Stimulated activated CD4-positive, alpha-beta T cell treated with anti-CD3 and anti-CD28 coated beads, Interleukin-4, amount 100 ng/mL, for 24 hours (primary cell): ENCODE measurements around the gene TMOD1.
"Not testable (repeated sequence)": the region's sequence is repeated elsewhere in the genome, so short reads cannot be mapped to it uniquely, and the experiment has no call there.

Experiments
- DNase-seq: peaks from one replicate; pipeline ENCODE4 v3.0.0-alpha.2; 2020

TMOD1 gene

DNA sequence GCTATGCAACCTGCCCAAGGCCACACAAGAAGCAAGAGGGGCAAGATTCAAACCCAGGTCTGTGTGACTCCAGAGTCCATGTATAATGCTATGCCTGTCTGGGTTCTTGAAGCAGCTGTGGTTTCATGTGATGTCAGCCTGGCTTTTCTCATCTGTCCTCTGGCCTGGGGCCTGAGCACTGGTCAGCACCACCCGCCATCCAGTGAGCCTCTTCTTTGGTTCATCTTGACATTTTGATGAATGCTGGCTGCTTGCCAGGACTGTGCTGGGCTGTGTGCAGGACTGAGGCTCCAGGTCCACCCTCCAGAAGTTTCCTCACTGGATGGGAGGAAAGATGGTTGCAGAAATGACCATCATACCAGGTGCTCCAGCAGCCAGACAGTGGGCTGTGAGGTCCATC, 70.2 kb downstream of the TMOD1 start:
- no peak for DNase-seq

DNA sequence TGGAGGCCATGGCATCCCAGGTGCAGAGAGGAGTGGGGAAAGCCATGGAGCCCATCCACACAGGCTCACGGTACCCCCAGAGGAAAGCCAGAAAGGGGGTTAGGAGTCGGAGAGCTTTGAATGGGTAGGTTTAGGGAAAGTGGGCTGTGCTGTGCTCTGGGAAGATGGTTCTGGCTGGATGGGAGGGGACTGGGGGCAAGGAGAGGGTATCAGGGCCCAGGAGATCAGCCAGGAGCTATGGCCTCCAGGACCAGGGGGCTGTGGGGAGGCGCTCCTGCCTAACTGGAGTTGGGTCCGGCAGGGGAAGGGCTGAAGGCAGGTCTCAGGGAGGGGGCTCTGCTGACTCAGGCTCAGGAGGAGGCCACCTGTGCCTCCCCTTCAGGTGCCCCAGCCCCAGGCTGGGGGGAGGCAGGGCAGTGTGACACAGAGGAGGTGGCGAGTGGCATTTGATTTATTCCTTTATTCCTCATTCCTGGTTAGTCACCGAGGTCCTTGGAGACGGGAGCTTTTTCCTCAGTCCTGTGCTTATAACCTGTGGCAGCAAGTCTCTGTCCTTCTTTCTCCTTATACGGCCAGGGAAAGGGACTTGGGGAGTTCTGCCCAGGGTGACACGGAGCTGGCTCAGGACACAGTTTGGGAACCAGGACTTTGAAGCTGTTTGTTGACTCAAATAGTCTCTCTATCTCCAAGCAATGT, 70.9 kb downstream of the TMOD1 start:
- no peak for DNase-seq

GRCh38 chr9:97572892-97573365, 71.5 kb downstream of the TMOD1 start:
- no peak for DNase-seq

DNA sequence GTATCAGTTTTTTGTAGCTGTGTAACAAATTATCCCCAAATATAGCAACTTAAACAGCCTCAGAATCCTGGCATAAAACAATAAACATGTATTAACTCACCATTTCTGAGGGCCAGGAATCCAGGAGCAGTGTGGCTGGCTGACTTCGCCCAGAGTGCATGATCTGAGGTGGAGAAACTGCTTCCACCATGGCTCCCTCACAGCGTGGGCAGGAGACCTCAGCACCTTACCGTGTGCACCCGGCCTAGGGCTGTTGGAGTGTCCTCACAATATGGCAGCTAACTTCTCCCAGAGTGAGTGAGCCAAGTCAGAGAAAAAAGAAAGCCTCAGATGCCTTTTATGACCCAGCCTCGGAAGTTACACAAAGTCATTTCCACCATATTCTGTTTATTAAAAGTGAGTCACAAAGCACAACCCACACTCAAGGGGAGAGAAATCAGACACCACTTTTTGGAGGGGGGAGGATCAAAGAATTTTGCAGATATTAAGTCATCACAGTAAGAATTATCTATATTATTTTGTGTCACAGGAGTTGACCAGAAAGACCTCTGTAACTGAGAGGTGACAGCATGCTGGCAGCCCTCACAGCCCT, 72.1 kb downstream of the TMOD1 start:
- DNase-seq = no peak

DNA sequence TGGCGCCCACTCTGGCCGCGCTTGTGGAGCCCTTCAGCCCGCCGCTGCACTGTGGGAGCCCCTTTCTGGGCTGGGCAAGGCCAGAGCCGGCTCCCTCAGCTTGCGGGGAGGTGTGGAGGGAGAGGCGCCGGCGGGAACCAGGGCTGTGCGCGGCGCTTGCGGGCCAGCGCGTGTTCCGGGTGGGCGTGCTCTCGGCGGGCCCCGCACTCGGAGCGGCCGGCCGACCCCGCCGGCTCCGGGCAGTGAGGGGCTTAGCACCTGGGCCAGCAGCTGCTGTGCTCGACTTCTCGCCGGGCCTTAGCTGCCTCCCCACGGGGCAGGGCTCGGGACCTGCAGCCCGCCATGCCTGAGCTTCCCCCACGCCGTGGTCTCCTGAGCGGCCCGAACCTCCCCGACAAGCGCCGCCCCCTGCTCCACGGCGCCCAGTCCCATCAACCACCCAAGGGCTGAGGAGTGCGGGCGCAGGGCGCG, 72.7 kb downstream of the TMOD1 start:
- DNase-seq = not testable (repeated sequence)

DNA sequence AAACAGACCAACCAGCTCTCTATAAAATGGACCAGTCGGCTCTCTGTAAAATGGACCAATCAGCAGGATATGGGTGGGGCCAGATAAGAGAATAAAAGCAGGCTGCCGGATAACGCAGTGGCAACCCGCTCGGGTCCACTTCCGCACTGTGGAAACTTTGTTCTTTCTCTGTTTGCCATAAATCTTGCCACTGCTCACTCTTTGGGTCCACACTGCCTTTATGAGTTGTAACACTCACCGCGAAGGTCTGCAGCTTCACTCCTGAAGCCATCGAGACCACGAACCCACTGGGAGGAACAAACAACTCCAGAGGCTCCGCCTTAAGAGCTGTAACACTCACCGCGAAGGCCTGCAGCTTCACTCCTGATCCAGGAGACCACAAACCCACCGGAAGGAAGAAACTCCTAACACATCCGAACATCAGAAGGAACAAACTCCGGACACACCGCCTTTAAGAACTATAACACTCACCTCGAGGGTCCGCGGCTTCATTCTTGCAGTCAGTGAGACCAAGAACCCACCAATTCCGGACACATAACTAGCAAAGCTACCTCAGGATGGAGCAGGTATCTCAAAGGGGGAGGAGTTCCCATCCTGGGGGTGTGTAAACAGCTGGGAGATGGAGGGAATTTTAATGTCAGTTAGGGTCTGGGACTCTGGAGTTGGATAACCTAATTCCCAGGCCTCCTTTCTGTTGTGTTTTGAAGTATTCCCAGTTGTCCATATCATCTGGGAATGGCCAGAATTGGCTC, 73.6 kb downstream of the TMOD1 start:
- peak; percentile 36 for DNase-seq

- DNase-seq = no peak
These were observed 74.3 kb downstream of the TMOD1 start for GRCh38 chr9:97575673-97576200.

GRCh38 chr9:97577051-97577450, 75.6 kb downstream of the TMOD1 start:
- DNase-seq = no peak

- DNase-seq = no peak
These were observed 77.4 kb downstream of the TMOD1 start for GRCh38 chr9:97578846-97579245.

GRCh38 chr9:97579914-97580313, 78.4 kb downstream of the TMOD1 start:
- no peak for DNase-seq

GRCh38 chr9:97581590-97581989, 80.1 kb downstream of the TMOD1 start:
- DNase-seq = not testable (repeated sequence)

DNA sequence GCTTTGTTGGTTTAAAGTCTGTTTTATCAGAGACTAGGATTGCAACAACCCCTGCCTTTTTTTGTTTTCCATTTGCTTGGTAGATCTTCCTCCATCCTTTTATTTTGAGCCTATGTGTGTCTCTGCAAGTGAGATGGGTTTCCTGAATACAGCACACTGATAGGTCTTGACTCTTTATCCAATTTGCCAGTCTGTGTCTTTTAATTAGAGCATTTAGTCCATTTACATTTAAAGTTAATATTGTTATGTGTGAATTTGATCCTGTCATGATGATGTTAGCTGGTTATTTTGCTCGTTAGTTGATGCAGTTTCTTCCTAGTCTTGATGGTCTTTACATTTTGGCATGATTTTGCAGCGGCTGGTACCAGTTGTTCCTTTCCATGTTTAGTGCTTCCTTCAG, 83.3 kb downstream of the TMOD1 start:
- not testable (repeated sequence) for DNase-seq

DNA sequence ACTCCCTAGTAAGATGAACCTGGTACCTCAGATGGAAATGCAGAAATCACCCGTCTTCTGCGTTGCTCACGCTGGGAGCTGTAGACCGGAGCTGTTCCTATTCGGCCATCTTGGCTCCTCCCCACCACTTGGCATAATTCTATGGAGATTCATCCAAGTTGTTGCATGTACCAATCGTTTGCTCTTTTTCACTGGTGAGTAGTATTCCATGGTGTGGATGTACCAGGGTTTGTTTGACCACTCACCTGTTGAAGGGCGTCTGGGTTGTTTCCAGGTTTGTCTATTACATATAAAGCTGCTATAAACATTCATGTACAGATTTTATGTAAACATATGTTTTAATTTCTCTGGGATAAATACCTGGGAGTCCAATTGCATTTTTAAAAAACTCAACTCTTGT, 85.4 kb downstream of the TMOD1 start:
- DNase-seq = not testable (repeated sequence)

GRCh38 chr9:97591535-97591934, 90.1 kb downstream of the TMOD1 start:
- no peak for DNase-seq

DNA sequence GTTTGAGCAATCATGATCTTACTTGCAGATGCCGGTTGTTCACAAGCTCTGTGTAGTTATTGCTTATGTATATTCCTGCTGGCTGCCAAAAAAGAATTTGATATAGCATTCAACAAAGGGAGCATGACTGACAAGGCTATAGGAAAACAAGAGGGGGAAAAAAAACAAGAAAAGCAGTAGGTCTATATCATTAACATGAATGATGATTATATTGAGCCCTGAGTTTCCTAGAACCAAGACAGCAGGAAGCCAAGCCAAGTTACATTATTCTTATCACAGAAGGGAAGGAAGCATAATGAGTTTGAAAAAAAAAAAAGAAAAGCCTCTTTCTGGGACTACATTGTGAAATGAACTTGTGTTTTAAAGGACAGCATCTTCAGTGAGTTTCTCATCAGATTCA, 90.7 kb downstream of the TMOD1 start:
- DNase-seq = no peak

- no peak for DNase-seq
These were observed 92.5 kb downstream of the TMOD1 start for GRCh38 chr9:97593960-97594359.

DNA sequence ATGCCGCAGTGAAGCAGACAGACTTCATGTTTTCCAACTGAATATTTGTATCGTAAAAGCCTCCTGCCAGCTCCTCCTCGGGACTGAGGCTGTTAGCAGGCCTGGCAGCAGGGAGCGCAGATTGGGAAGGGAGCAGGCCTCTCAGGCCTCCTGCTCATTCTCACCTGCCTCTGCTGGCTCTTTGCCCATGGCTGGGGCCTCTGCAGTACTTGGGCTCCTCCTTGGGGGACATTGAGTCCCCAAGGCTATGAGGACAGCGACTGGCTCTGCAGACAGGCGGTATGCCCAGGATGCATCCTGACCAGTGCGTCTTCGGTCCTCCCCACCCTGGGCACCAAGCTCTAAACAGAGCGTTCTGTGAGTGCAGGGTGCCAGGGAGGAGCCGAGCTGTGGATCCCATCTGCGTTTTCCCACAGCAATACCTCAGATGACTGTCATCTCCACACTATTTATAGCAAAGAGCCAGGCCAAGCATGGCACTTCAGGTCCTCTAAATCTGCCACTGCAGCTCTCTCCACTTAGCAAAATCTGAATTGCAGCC, 93.0 kb downstream of the TMOD1 start:
- no peak for DNase-seq

- DNase-seq = no peak
These were observed 95.4 kb downstream of the TMOD1 start for GRCh38 chr9:97596906-97597305.

DNA sequence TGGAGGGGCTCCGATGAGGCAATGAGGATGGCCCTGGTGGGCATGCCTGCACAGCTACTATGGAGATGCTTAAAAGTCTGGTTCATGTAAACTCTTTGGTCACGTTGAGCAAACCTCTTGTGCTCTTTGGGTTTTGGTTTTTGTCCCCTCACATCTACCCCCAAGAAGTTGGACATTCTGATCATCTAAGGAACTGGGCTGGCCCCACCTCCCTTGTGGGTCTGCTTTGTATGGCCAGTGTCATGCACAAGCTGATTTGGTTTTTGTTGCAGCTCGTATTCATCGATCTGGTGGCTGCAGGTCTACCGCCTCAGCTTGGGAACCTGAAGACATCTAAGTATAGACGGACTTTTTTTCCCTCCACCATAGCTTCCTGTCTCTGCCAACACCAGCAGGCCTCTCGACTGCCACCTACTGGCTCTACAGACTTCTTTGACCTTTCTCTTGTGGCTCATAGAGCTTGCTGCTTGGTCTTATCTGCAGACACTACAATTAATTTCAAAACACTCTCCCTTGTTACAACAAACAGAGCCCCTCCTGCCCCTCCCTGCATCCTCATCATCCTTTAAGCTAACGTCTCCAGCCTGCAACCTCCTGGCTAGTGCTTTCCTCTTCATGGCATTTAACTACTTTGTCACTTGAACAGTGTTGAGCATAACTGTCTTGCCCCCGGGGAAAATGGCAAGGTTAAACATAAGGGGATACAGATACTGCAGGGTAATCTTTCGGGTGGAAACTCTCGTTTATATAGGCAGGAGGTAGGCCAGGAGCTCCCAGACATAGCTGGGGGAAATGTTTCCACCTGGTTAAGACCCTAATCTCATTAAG, 97.2 kb downstream of the TMOD1 start:
- DNase-seq = peak; percentile 77

DNA sequence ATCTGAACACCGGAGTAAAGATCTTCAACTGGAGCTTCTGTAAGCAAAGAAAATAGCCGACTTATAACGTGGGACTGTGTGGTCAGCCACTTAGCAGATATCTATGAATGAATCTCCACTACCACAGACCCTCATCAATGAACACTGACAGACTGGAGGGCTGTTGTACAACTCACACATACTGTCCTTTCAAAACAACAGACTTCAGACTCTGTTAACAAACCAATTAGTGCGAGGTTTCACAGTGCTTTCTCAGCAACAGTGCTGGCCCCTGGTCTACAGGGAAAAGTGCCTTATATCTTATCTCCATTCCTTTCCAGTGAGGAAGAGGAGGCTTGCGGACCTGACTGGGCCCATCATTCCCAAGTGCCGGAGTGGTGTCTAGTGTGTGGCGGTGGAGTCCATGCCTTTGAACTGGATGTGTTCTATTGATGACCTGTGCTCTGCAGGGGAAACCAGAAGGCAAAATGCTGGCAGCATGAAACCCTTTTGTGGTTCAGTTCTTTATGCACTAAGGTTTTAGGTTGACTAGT, 97.9 kb downstream of the TMOD1 start:
- DNase-seq = no peak

DNA sequence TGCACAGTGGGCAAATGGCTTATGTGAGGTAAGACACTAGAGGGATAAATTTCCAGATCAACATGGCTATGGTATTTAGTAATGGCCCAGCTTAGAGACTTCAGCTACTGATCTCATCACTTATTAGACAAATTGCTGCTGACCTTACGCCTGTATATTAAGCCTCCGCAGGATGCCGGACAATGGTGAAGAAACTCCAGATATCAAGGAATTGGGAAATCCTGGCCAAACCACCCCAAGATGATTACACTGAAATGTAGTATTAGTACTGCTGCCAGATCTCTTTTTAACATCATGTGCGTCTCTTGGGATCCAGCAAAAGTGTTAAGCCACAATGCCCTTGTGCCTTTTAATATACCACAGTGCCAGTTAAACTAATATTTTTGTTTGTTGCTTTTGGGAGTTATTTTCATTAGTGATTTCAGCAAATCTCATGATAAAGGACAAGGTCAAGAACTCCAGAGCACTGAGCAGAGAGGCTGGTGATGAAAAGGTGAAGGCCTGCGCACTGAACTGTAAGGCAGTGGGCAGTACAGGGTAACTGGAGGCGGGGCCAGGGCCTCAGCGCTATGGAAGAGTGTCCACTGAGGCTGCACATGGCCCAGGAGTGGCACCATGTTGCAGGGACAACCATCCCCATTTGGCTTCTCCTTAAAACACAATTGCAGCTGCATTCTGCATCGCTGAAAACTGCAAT, 99.2 kb downstream of the TMOD1 start:
- DNase-seq = no peak
